MM.1S (cell line): Measurements from ENCODE around the gene PIBF1.

Experiments used
- CTCF ChIP-seq: fragments of 300-600 bp; sonication (generic); IDR thresholded peaks from 2 replicates; pipeline ENCODE4 v1.5.1; 2016; ENCODE audit warnings: antibody characterized with exemption, low read length, mixed read lengths
- EZH2 ChIP-seq: fragments of 300-600 bp; sonication (generic); optimal IDR thresholded peaks from 2 replicates; pipeline ENCODE3; 2017; ENCODE audit warnings: low read depth, mild to moderate bottlenecking, antibody characterized with exemption, low read length, mixed read lengths

DNA sequence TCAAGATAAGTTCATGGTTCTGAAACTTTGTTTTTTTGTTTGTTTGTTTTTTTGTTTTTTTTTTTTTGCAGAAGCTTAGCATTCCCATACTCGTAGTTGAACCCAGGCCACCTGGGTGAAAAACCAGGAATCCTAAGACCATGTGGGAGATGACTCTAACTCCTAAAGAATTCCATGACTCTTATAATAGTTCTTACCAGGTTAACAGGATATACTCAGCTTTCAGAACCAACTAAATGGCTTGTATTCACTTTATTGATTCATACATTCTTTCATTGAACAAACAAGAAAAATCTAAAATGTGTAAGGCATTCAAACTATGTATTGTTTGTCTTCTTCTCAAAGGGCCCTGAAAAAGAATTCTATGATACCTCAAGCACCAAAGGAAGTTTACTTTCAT lies 236.4 kb downstream of the PIBF1 start:
- no peak for TF ChIP-seq CTCF
- TF ChIP-seq EZH2, result no peak
